BE2C (cell line): Measurements from ENCODE around the gene BBLN.

Experiments
- DNase-seq: peaks from one replicate; pipeline ENCODE4 v3.0.0-alpha.2; 2020
- H3K27me3 ChIP-seq: fragments of 250-450 bp; sonication (Bioruptor Pico); 2 replicates; pipeline ENCODE4 v1.5.1; 2020; ENCODE audit warnings: mild to moderate bottlenecking
- H3K36me3 ChIP-seq: fragments of 250-450 bp; sonication (Bioruptor Pico); 2 replicates; pipeline ENCODE4 v1.5.1; 2020; ENCODE audit warnings: mild to moderate bottlenecking
- H3K4me1 ChIP-seq: fragments of 250-450 bp; sonication (Bioruptor Pico); 2 replicates; pipeline ENCODE4 v1.5.1; 2020
- H3K4me3 ChIP-seq: 2 replicates; pipeline ENCODE4 v1.5.1; 2011; ENCODE audit warnings: low read depth, low read length
- H3K9me3 ChIP-seq: fragments of 250-450 bp; sonication (Bioruptor Pico); 2 replicates; pipeline ENCODE4 v1.5.1; 2020
- CTCF ChIP-seq: IDR thresholded peaks from 2 replicates; pipeline ENCODE4 v1.5.1; 2012; ENCODE audit warnings: mild to moderate bottlenecking, low read depth, low read length

The BBLN gene

GRCh38 chr9:128155736-128156500, 4.1 kb upstream of the BBLN start:
- no peaks in the 10 kb centered on the region for H3K9me3 ChIP-seq
- H3K27me3 ChIP-seq, result no peaks in the 10 kb centered on the region
- no peak for TF ChIP-seq CTCF
- H3K4me3 ChIP-seq, result no peak overlapping the region
- DNase-seq, result no peak
- H3K4me1 ChIP-seq, result peaks cover 5% of the 10 kb centered on the region
- no peaks in the 10 kb centered on the region for H3K36me3 ChIP-seq

- DNase-seq, result no peak
- Histone ChIP-seq H3K27me3 (no peaks in the 10 kb centered on the region), H3K36me3 (peaks cover 22% of the 10 kb centered on the region), H3K4me3 (peak overlapping the region; percentile 60), H3K9me3 (no peaks in the 10 kb centered on the region), H3K4me1 (peaks cover 5% of the 10 kb centered on the region)
- no peak for TF ChIP-seq CTCF
These were observed 612 bp upstream of the BBLN start for GRCh38 chr9:128159522-128159783.

GRCh38 chr9:128160603-128160987, 530 bp downstream of the BBLN start:
- Histone ChIP-seq H3K9me3 (no peaks in the 10 kb centered on the region), H3K4me3 (peak overlapping the region; percentile 89), H3K36me3 (peaks cover 28% of the 10 kb centered on the region), H3K4me1 (peaks cover 5% of the 10 kb centered on the region), H3K27me3 (no peaks in the 10 kb centered on the region)
- no peak for DNase-seq
- no peak for TF ChIP-seq CTCF

- TF ChIP-seq CTCF, result no peak
- Histone ChIP-seq H3K4me3 (peak overlapping the region; percentile 89; the same call in 1 of the 2 replicates), H3K36me3 (peaks cover 33% of the 10 kb centered on the region), H3K9me3 (no peaks in the 10 kb centered on the region), H3K27me3 (no peaks in the 10 kb centered on the region), H3K4me1 (peaks cover 5% of the 10 kb centered on the region)
- DNase-seq, result no peak
These were observed 1.3 kb downstream of the BBLN start for GRCh38 chr9:128161215-128161902.

GRCh38 chr9:128162215-128163026, 2.4 kb downstream of the BBLN start:
- DNase-seq, result no peak
- H3K36me3 ChIP-seq, result peaks cover 44% of the 10 kb centered on the region
- peaks cover 5% of the 10 kb centered on the region for H3K4me1 ChIP-seq
- H3K9me3 ChIP-seq, result no peaks in the 10 kb centered on the region
- no peak for TF ChIP-seq CTCF
- H3K4me3 ChIP-seq, result no peak overlapping the region
- H3K27me3 ChIP-seq, result no peaks in the 10 kb centered on the region
